EL (cell line): Measurements from ENCODE around the gene GSG1.

ENCODE experiments used
- DNase-seq: peaks from one replicate; pipeline ENCODE4 v3.0.0-alpha.2; 2016

GSG1 gene

GRCh38 chr12:13103391-13104033 lies at the start of gene GSG1:
GSG1 (minus strand) TSS chr12:13103667; CDS start chr12:13103512, 155 bp downstream.
- no peak for DNase-seq

- no peak for DNase-seq
Measured at GRCh38 chr12:13153180-13153579, 49.7 kb upstream of the GSG1 start.

DNA sequence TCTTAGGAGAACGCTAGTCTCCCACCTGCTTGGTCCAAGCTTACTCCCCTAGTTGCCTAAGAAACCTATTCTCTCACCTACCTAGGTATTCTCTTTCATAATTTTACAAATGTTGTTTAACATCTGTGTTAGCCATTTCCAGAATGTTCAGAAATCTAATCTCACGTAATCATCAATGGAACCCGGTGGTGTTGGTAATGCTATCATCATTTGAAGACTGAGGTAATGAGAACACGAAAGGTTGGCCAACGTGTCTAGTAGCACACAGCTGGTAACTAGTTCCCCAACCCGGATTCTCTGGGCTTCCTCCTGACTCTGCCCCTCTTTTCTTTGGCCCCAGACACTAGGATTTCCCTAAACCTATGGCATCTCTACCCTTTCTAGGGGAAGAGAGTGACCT lies 49.3 kb upstream of the GSG1 start:
- no peak for DNase-seq

DNA sequence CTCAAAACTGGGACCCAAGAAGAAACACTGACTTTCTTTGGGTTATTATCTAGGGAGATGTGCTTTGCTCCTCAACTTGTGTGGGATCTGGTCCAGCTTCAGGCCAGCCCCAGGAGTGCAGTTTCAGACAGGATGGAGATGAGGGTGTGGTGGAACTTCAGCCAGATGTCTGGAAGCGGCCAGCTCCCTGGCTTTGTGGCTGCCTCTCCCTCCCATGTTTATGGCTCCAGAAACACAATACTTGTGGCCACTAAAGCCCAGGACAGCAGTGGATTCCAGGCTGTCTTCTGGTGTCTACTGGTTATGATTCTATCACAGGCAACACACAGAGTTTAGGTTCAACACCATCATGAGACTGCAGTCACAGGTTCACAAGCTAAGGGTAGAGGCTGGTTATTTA lies 48.8 kb upstream of the GSG1 start:
- DNase-seq = no peak

DNA sequence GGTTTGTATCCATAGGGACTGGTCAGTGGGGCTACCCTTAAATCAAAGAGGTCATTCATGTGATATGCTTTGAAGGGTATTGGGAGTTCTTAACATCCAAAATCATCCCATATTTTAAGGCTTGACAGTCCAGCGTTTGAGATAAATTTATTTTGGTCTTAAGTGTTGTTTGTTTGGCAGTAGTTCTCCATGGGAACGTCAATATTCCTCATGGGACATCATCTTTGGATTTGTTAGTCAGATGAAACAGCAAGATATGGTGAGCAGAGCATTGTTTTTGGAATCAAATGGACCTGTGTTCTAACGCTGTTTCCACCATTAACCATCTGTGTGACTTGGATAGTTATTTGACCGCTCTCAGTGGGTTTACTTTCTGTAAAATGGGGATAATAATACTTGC lies 45.9 kb upstream of the GSG1 start:
- no peak for DNase-seq

DNA sequence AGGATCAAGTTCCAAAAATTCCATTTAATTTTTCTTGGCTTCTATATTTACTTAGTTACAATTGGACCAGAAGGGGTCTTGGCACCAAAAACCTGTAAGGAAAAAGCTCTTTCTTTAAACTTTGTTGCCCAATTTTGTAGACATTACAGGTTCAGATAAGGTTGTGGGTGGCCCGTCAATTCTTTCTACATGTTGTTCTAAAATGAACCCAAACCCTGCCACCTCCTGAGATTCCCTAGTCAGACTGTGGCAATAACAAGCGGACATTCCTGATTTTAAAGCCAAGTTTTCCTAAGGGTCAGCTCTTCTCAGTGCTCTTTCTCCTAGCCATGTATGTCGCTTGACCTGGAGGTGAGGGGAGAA lies 45.0 kb upstream of the GSG1 start:
- DNase-seq = no peak

DNA sequence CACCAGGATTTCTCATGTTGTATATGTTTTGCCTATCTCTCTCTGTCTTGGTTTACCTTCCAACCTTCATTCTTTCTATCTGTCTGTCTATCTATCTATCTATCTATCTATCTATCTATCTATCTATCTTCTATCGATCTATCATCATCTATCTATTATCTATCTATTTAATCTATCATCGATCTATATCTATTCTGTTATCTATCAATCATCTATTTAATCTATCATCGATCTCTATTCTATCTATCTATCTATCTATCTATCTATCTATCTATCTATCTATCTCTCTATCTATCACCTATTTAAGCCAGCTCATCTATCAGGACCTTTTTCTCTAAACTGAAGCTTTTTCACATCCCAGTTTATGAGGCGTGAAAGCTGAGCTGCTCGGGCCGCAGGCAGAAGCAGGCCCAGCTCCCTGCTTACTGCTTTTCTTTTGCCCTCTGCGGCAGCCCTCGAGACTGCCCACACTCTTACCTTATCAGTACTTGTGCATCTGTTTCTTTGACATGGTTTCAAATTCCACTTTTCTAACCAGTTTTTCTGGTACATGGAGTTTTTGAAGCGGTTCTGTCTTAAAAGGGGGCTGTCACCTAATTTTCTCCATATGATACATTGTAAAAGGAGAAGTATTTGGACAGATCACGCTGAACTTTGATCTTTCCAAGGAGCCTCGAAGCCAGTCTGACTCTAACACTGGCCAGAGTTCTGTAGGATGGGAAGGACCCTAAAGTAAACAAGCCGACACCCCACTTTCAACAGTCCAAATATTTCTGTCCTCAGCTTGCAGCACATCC lies 44.4 kb upstream of the GSG1 start:
- DNase-seq = no peak

DNA sequence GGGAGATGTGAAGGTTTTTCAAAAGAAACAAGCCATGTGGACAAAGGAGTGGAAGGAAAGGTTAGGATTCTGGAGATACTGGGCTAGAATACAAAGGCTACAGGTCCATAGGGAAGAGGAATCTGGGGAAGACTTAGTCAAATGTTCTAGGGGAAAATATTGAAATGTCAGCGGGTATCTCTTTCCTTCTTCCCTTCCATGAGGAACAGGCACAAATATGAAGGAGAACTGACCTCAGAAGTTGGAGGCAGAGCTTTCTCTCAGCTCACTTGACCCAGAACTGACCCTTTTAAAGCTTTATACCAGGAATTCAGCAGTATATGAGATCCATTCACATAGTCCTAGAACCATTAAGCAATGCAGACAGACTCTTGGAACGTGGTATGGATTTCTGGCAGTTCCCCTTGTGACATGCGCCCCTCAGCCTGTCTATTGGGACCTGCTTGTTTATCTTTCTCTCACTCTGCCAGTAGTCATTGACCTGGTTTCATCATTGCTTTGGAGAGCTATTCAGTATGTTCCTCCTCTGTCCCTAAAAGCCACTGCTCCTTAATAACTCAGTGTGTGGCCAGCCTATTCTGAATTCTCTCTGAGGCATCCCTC lies 43.0 kb upstream of the GSG1 start:
- DNase-seq = no peak

DNA sequence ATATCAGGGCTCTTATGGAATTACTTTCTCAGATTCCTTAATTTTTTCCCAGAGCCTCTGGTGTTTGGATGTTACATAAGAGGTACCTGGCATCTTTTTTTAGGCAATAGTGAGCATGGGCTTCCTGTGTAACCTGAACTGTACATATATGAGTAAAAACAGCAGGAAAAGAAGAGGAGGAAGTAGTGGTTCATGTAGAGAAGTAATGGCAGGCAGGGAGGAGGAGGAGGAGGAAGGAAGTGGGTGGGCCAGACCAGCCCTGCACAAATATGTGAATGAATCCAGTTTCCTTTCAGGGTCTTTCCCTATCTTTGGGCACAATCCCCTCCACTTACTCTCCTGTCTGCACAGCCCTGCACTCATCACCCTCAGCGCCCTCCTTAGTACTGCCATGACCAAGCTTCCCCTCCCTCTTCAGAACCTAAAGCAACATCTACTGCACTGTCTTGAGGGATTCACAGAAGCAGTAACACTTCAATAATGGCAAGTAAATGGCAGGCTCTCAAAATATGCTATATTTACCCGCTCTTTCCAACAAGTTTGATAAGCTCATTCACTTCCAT lies 40.9 kb upstream of the GSG1 start:
- DNase-seq = no peak

DNA sequence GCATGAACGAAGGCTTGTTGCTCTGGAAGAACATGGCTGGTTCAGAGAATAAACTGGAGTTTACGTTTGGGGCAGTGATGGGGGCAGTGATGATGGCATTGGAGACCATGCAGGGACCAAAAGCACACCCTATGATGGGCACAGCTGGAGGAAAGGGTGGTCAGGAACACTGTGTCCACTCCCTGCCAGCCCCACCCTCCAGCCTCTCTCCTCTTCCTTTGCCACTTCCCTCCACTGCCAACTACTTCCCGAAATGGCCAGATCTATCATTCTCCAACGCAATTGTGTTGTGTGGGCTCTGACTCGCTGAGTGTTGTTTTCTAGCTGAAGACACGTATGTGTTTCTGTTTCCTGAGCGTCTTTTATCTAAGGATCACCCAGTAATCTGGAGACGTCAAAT lies 39.3 kb upstream of the GSG1 start:
- DNase-seq = no peak

- DNase-seq = no peak
Measured at GRCh38 chr12:13141686-13142085, 38.2 kb upstream of the GSG1 start.

GRCh38 chr12:13135371-13136178 lies 32.1 kb upstream of the GSG1 start:
- DNase-seq = peak; percentile 93

GRCh38 chr12:13133886-13134285 lies 30.4 kb upstream of the GSG1 start:
- DNase-seq = no peak

GRCh38 chr12:13130981-13131380 lies 27.5 kb upstream of the GSG1 start:
- no peak for DNase-seq

GRCh38 chr12:13128291-13128965 lies 25.0 kb upstream of the GSG1 start:
- peak; percentile 52 for DNase-seq

- no peak for DNase-seq
Measured at GRCh38 chr12:13127444-13127843, 24.0 kb upstream of the GSG1 start.

- no peak for DNase-seq
Measured at GRCh38 chr12:13126494-13126893, 23.0 kb upstream of the GSG1 start.

GRCh38 chr12:13125996-13126395 lies 22.5 kb upstream of the GSG1 start:
- DNase-seq = no peak

GRCh38 chr12:13124656-13125505 lies 21.4 kb upstream of the GSG1 start:
- DNase-seq = peak; percentile 87

DNA sequence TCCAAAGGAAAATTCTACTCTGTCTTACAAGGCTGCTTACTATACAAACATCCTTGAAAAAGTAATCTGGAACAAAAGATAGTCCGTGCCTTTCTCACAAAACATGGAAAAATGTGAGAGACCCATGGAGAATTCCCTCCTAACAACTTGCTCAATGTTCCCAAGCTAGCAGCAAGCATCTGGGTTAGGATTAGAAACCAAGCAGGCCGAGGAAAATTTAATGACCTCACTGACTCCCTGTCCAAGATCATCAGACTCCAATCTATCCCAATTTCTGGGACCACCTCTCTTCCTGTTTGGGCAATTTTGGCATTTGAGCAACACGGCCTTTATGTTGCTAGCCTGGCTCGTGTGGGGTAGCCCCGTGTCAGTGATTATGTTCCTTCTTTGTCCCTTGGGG lies 18.1 kb upstream of the GSG1 start:
- no peak for DNase-seq

DNA sequence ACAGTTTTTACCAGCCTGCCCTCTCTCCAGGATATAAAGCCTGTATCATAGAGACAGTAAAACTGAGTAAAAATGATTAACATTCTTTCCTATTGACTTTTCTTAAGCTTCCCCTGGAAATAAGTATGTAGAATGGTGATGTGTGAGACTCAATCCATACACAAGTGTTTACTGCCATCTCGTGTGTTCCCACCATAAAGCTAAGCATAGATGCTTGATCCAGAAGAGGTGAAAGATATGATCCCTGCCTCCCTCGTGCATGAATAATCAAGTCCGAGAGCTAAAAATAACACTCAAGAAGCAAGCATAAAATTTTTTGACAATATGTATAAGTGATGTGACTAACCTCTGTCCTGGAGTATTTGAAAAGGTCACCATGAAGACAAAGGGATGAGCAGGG lies 16.9 kb upstream of the GSG1 start:
- DNase-seq = no peak

- no peak for DNase-seq
Measured at GRCh38 chr12:13119826-13120225, 16.4 kb upstream of the GSG1 start.
